Mammary epithelial cell (primary cell): ENCODE results near the gene HMGN1.

Source experiments
- CTCF ChIP-seq, 2 donors: IDR thresholded peaks in 1 of 2; conservative IDR thresholded peaks in 1 of 2; 2 replicates each; pipeline ENCODE4 v1.5.1; 2011 to 2012; ENCODE audit warnings: inconsistent platforms in 2 of 2, low read length in 2 of 2, mild to moderate bottlenecking in 2 of 2, control low read depth in 1 of 2, low read depth in 1 of 2; ENCODE audit not compliant: insufficient read depth in 1 of 2; ENCODE audit errors: extremely low read depth in 1 of 2
- EZH2 ChIP-seq: IDR thresholded peaks from 2 replicates; pipeline ENCODE4 v1.6.1; 2012; ENCODE audit warnings: low read length, inconsistent platforms, borderline replicate concordance

DNA sequence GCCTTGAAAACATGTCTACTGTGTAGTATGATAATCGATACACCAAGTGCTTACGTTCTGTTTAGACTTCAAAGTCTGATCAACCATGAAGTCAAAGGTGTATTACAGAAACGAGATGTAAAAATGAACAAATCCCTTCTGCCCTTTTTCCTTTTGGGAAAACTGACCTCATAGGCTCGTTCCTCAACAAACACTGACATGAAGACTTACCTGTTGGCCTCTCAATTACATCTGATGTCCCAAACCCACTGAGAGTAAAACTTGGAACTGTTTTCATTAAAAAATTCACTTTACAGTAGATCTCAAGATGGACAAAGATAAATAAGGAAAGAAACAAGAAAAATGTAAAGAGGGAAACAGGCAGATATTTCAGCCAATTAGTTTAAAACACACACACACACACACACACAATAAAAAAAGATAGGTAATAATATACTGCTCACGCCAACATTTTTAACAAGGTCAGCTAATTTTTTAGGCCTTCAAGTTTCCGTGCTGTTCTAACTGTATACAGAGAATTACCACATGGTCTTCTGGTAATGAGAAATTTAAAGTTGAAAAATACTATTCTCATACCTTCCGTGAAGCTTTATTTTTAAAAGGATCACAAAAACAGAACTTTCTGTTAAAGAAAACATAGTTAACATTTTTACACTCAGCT is 2.1 kb downstream of the HMGN1 start:
- TF ChIP-seq EZH2 = no peak
- TF ChIP-seq CTCF (conservative IDR thresholded peaks at IDR 0.05 in 1 of 2, IDR thresholded peaks at IDR 0.05 in 1 of 2; ENCODE audit: extremely low read depth in 1 of 2, insufficient read depth in 1 of 2, low read depth in 1 of 2, low read length in 2 of 2) = no peak
